Karpas-422 (cell line): ENCODE measurements around the gene PROKR2. TPM values are rescaled to one million over a fixed set of nuclear protein-coding genes. Genes with fewer than 3 reads are reported as not detected.

Experiments
- DNase-seq: peaks from one replicate; pipeline ENCODE4 v3.0.0-alpha.2; 2015
- H2AFZ ChIP-seq: fragments of 200-600 bp; sonication (generic); 2 replicates; pipeline ENCODE4 v1.6.1; 2014; ENCODE audit warnings: antibody characterized with exemption, low read length, mixed read lengths
- H3K27ac ChIP-seq: fragments of 200-600 bp; sonication (generic); 2 replicates; pipeline ENCODE4 v1.5.1; 2014; ENCODE audit warnings: mild to moderate bottlenecking, low read length, moderate library complexity
- H3K27me3 ChIP-seq: fragments of 200-600 bp; sonication (generic); 2 replicates; pipeline ENCODE4 v1.6.1; 2014; ENCODE audit warnings: low read length, mixed read lengths
- H3K36me3 ChIP-seq: fragments of 200-600 bp; sonication (generic); 2 replicates; pipeline ENCODE4 v1.6.1; 2014; ENCODE audit warnings: low read length, mixed read lengths; ENCODE audit not compliant: insufficient read depth
- H3K4me1 ChIP-seq: fragments of 200-600 bp; sonication (generic); 2 replicates; pipeline ENCODE4 v1.6.1; 2014; ENCODE audit warnings: mild to moderate bottlenecking, low read length, mixed read lengths
- H3K4me2 ChIP-seq: fragments of 200-600 bp; sonication (generic); 2 replicates; pipeline ENCODE4 v1.6.1; 2014; ENCODE audit warnings: low read length, low read depth, mild to moderate bottlenecking; ENCODE audit not compliant: poor library complexity, severe bottlenecking
- H3K4me3 ChIP-seq: fragments of 200-600 bp; sonication (generic); 2 replicates; pipeline ENCODE4 v1.5.1; 2014; ENCODE audit warnings: mild to moderate bottlenecking, antibody characterized with exemption, low read length, mixed read lengths
- H3K79me2 ChIP-seq: fragments of 200-600 bp; sonication (generic); 2 replicates; pipeline ENCODE4 v1.6.1; 2014; ENCODE audit warnings: mild to moderate bottlenecking, low read length, mixed read lengths
- H3K9ac ChIP-seq: fragments of 200-600 bp; sonication (generic); 2 replicates; pipeline ENCODE4 v1.6.0; 2014; ENCODE audit warnings: low read length
- H3K9me2 ChIP-seq: fragments of 200-600 bp; sonication (generic), shearing (Covaris generic); replicated peaks from 2 replicates; pipeline ENCODE4 v1.6.0; 2014; ENCODE audit warnings: mild to moderate bottlenecking, low read length, moderate library complexity; ENCODE audit not compliant: insufficient read depth
- H3K9me3 ChIP-seq: fragments of 300-700, 200-600 bp; sonication (generic); 2 replicates; pipeline ENCODE4 v1.6.1; 2014; ENCODE audit warnings: low read length, mixed read lengths
- H4K20me1 ChIP-seq: fragments of 200-600 bp; sonication (generic); 2 replicates; pipeline ENCODE4 v1.6.1; 2014; ENCODE audit warnings: mild to moderate bottlenecking, antibody characterized with exemption, low read length, low read depth; ENCODE audit not compliant: insufficient read depth
- total RNA-seq: library from RNA; depleted of rRNA; stranded (reverse); fragments of >200 nt; shearing (Covaris generic); gene quantifications from 2 replicates; pipeline ENCODE4 v1.2.3, GENCODE V29; 2014; ENCODE audit warnings: low replicate concordance

The PROKR2 gene
- total RNA-seq, 1 experiment from 2014 or later: not detected

DNA sequence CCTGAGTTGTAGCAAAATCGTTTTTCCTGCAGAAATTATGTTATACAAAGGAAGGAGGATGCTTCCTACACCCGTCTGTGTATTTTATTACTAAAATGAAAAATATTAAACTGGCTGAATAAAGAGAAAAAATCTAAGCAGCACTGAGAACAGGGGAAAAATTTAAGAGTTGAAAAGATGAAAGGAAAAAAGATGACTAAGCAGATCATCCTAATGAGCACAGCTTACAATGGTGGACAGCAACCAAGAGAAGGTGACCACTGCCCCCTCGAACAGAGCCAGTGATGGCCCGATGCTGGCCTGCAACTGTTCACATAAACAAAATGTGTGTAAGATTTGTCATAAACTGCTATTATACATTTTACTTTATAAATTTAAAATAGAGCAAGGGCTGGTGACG, 4.2 kb downstream of the PROKR2 start:
- Histone ChIP-seq H2AFZ (no peak overlapping the region), H4K20me1 (no peaks in the 10 kb centered on the region), H3K27me3 (no peaks in the 10 kb centered on the region; the same call in 1 of the 2 replicates), H3K9me2 (no peaks in the 10 kb centered on the region), H3K36me3 (no peaks in the 10 kb centered on the region), H3K27ac (no peak overlapping the region), H3K4me3 (no peak overlapping the region), H3K4me1 (no peaks in the 10 kb centered on the region), H3K9ac (no peak overlapping the region), H3K9me3 (peaks cover 5% of the 10 kb centered on the region; the same call in 1 of the 2 replicates), H3K79me2 (no peaks in the 10 kb centered on the region), H3K4me2 (no peak overlapping the region)
- DNase-seq: no peak

DNA sequence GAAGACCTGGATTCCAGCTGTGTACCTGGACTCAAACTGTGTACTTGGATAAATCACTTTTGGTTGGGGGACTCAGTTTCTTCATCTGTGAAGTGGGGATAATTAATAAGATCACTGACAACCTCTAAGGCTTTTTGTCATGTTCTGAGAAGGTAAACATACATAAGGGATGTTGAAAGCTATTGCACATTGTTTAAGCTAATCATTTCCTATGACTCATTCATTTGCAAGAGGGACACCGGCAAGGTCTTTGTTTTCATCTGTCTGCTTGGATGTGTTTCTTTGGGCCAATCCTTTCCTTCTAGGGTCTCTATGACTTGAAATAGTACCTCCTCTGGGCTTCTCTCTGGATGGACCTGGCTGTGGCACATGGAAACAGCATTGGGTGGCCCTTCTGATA, 6.8 kb downstream of the PROKR2 start:
- Histone ChIP-seq H3K4me2 (no peak overlapping the region), H3K9me2 (no peaks in the 10 kb centered on the region), H3K4me3 (no peak overlapping the region), H3K4me1 (no peaks in the 10 kb centered on the region), H4K20me1 (no peaks in the 10 kb centered on the region), H3K9me3 (peaks cover 6% of the 10 kb centered on the region; the same call in 1 of the 2 replicates), H3K9ac (no peak overlapping the region), H3K27me3 (no peaks in the 10 kb centered on the region; the same call in 1 of the 2 replicates), H3K36me3 (no peaks in the 10 kb centered on the region), H2AFZ (no peak overlapping the region), H3K79me2 (no peaks in the 10 kb centered on the region), H3K27ac (no peak overlapping the region)
- DNase-seq: no peak

DNA sequence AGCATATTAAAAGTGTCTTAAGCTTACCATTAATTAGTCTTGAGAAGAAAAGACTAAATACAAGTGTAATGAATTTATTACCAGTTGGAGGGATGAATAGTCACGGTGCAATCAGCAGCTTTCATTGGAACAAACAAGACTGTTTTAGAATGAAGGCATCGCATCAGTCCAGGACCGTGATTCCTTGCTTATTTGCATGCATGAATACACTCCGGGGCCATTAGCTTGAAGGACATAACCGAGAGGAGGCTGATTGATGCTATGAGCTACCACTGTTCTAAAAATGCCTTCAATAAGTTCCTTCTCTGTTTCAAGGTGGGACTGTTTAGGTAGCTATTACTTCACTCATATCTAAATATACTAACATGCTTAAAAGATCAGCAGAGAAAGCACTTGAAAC, 17.9 kb downstream of the PROKR2 start:
- Histone ChIP-seq H4K20me1 (no peaks in the 10 kb centered on the region), H3K27me3 (no peaks in the 10 kb centered on the region), H3K36me3 (no peaks in the 10 kb centered on the region), H2AFZ (no peak overlapping the region), H3K27ac (no peak overlapping the region), H3K9me2 (no peaks in the 10 kb centered on the region), H3K9ac (no peak overlapping the region), H3K9me3 (no peaks in the 10 kb centered on the region), H3K4me3 (no peak overlapping the region), H3K4me1 (no peaks in the 10 kb centered on the region), H3K4me2 (no peak overlapping the region), H3K79me2 (no peaks in the 10 kb centered on the region)
- DNase-seq: no peak

DNA sequence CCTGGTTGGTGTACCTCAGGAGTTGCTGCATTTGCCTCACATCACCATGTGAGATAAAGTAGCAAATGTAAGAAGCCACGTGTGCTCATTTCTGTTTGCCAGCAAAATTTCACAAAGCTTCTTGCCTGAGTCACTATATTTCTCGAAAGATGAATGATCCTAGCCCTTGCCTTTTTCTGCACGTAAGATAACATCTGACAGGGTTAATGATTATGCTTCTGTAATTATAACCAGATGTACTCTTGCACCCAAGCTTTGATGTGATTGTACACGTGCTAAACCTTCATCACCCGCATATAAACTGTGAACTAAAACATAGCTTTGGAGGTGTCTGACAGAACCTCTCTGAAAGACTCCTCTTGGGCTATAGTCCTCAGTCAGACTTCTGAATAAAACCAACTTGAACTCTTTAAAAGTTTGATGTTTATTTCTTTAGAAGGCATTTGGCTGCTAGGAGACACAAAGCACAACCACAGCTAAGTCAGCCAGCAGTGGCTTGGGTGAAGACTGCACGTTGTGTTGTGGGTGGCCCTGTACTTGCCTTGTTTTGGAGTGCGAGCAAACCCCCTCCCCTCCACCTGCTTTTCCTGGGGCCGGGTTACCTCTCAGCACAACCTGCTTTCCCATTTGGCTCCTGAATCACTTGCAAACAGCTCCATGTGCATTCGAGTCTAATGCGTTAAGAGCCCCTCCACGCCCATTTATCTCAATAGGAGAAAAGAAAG, 19.3 kb downstream of the PROKR2 start:
- Histone ChIP-seq H3K9me2 (no peaks in the 10 kb centered on the region), H3K4me2 (no peak overlapping the region), H3K4me3 (no peak overlapping the region), H3K27me3 (no peaks in the 10 kb centered on the region), H3K9me3 (no peaks in the 10 kb centered on the region), H3K4me1 (no peaks in the 10 kb centered on the region), H4K20me1 (no peaks in the 10 kb centered on the region), H3K79me2 (no peaks in the 10 kb centered on the region), H3K36me3 (no peaks in the 10 kb centered on the region), H3K9ac (no peak overlapping the region), H2AFZ (no peak overlapping the region), H3K27ac (no peak overlapping the region)
- DNase-seq: no peak

DNA sequence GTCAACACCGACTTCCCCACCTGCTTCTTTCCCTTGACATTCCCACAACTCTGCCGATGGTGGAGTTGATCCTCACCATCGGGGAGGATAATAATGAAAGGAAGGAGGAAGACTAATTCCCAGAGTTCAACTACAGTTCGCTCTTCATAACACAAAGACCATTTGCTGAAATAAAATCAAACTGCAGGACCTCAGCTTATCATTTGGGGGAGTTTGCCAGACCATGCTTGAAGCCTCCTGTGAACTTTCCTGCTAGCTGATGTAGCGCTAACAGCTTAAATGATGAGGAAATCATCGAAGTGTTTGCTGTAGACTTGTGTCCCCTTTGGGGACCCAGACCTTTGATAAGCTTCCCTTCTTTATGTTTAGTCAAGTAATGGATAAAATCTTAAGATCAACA, 26.2 kb downstream of the PROKR2 start:
- Histone ChIP-seq H4K20me1 (no peaks in the 10 kb centered on the region), H3K4me3 (no peak overlapping the region), H3K9ac (no peak overlapping the region), H3K9me2 (no peaks in the 10 kb centered on the region), H3K9me3 (no peaks in the 10 kb centered on the region), H3K27me3 (no peaks in the 10 kb centered on the region), H3K4me1 (no peaks in the 10 kb centered on the region), H2AFZ (no peak overlapping the region), H3K79me2 (no peaks in the 10 kb centered on the region), H3K27ac (no peak overlapping the region), H3K36me3 (no peaks in the 10 kb centered on the region), H3K4me2 (no peak overlapping the region)
- DNase-seq: no peak

DNA sequence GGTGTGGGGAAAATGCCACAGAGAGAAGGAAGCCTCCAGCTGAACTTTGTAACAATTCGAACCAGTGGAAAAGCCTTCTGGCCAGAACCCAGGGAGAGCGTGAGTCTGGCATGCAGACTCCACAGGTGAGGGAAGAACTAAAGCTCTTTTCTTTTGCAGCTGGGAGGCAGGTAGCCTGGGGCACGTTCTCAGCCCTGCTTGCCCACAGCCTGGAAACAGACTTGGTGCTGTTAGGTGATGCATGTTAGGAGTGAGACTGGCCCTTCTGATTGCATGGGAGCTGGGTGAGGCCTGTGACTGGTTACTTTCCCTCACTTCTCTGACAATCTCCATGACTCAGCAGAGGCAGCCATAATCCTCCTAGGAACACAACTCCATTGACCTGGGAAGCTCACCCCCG, 34.2 kb downstream of the PROKR2 start:
- H3K9me2 ChIP-seq: no peaks in the 10 kb centered on the region
- no peaks in the 10 kb centered on the region for H3K4me1 ChIP-seq
- no peak for DNase-seq
- no peaks in the 10 kb centered on the region for H3K36me3 ChIP-seq
- no peaks in the 10 kb centered on the region for H3K27me3 ChIP-seq
- no peak overlapping the region for H3K4me2 ChIP-seq
- H3K9me3 ChIP-seq: no peaks in the 10 kb centered on the region
- no peak overlapping the region for H3K27ac ChIP-seq
- H3K9ac ChIP-seq: no peak overlapping the region
- no peaks in the 10 kb centered on the region for H3K79me2 ChIP-seq
- no peak overlapping the region for H2AFZ ChIP-seq
- no peaks in the 10 kb centered on the region for H4K20me1 ChIP-seq
- H3K4me3 ChIP-seq: no peak overlapping the region

DNA sequence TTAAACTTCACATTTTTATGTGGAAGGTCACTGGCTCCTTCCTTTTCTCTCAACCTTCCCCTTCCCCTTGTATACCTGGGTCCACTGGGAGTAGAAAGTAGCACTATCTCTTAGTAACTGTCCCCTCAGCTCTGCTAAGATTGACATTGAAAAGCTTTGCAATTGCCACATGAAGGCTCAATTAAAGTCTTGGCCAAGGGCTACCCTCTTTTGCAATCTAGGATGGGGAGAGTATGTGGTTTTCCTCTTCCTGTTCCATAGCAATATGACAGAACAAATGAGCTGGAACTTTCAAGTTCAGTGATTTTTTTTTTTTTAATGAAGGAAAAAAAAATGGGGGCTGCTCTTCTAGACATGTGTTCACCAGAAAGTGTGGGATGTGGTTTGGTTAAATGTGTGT, 37.1 kb downstream of the PROKR2 start:
- H3K9ac ChIP-seq: no peak overlapping the region
- no peak overlapping the region for H3K27ac ChIP-seq
- H3K4me1 ChIP-seq: no peaks in the 10 kb centered on the region
- DNase-seq: no peak
- no peaks in the 10 kb centered on the region for H3K79me2 ChIP-seq
- H2AFZ ChIP-seq: no peak overlapping the region
- no peaks in the 10 kb centered on the region for H3K9me2 ChIP-seq
- H3K4me3 ChIP-seq: no peak overlapping the region
- no peaks in the 10 kb centered on the region for H3K9me3 ChIP-seq
- H4K20me1 ChIP-seq: no peaks in the 10 kb centered on the region
- H3K27me3 ChIP-seq: no peaks in the 10 kb centered on the region
- no peak overlapping the region for H3K4me2 ChIP-seq
- no peaks in the 10 kb centered on the region for H3K36me3 ChIP-seq

DNA sequence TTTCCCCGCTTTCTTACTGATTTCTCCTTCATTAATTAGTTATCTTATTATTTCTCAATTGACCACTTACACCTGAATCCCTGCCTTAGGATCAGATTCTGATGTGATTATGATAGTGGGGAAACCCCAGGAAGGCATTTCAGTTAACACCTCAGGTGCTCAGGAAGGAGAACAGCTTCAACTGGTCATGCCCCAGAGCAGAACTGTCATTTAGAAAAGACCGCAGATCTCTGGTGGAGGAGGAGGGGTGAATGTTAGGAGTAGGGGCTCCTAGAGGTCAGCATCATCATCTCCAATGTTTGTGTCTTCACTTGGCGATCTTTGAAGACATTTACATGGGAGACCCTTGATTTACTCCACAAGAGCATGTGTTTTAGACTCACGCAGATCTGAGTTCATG, 44.5 kb downstream of the PROKR2 start:
- Histone ChIP-seq H3K27ac (no peak overlapping the region), H3K9ac (no peak overlapping the region), H3K4me1 (no peaks in the 10 kb centered on the region), H3K79me2 (no peaks in the 10 kb centered on the region), H3K4me3 (no peak overlapping the region), H3K4me2 (no peak overlapping the region), H3K27me3 (no peaks in the 10 kb centered on the region), H3K36me3 (no peaks in the 10 kb centered on the region), H3K9me2 (no peaks in the 10 kb centered on the region), H4K20me1 (no peaks in the 10 kb centered on the region), H3K9me3 (no peaks in the 10 kb centered on the region), H2AFZ (no peak overlapping the region)
- no peak for DNase-seq
